SK-N-SH (cell line): ENCODE data around the gene IGF2BP3. TPM values are rescaled to one million over a fixed set of nuclear protein-coding genes. Genes with fewer than 3 reads are reported as not detected.

Experiments
- CTCF ChIP-seq: fragments of 200-600 bp; sonication (generic); IDR thresholded peaks from 2 replicates; pipeline ENCODE4 v1.6.1; 2017; ENCODE audit warnings: antibody characterized with exemption, mild to moderate bottlenecking, moderate library complexity
- EP300 ChIP-seq, 2 experiments: IDR thresholded peaks; 2 replicates each; pipeline versions ENCODE4 v1.4.0 to v1.6.1; 2012; ENCODE audit warnings: borderline replicate concordance in 1 of 2, low read depth in 1 of 2, low read length in 1 of 2
- EZH2phosphoT487 ChIP-seq: fragments of 200-600 bp; sonication (generic); IDR thresholded peaks from 2 replicates; pipeline ENCODE4 v1.6.1; 2017; ENCODE audit warnings: low read depth, mixed run types, mild to moderate bottlenecking, antibody characterized with exemption, moderate library complexity, borderline replicate concordance
- FOXJ3 ChIP-seq: sonication (generic); formaldehyde crosslinking; IDR thresholded peaks from 2 replicates; pipeline ENCODE4 v1.5.1; 2020; ENCODE audit warnings: mild to moderate bottlenecking, missing genetic modification reagents
- FOXM1 ChIP-seq: IDR thresholded peaks from 2 replicates; pipeline ENCODE4 v1.4.0; 2012; ENCODE audit warnings: low read depth, mild to moderate bottlenecking
- IRF3 ChIP-seq: fragments of 150-350 bp; IDR thresholded peaks from 2 replicates; pipeline ENCODE4 v1.6.1; 2016; ENCODE audit warnings: mild to moderate bottlenecking, low read depth, low read length
- MAX ChIP-seq: IDR thresholded peaks from 2 replicates; pipeline ENCODE4 v1.4.0; 2012; ENCODE audit warnings: low read depth
- MEF2A ChIP-seq: IDR thresholded peaks from 2 replicates; pipeline ENCODE4 v1.4.0; 2012; ENCODE audit warnings: low read depth, borderline replicate concordance
- MXI1 ChIP-seq: IDR thresholded peaks from 2 replicates; pipeline ENCODE4 v1.6.1; 2012; ENCODE audit warnings: mild to moderate bottlenecking, low read depth, low read length, improper control_type of control experiment
- NFIC ChIP-seq: IDR thresholded peaks from 2 replicates; pipeline ENCODE4 v1.4.0; 2012; ENCODE audit warnings: borderline replicate concordance
- RAD21 ChIP-seq: IDR thresholded peaks from 2 replicates; pipeline ENCODE4 v1.6.1; 2012; ENCODE audit warnings: mild to moderate bottlenecking, low read length
- REST ChIP-seq: IDR thresholded peaks from 2 replicates; pipeline ENCODE4 v1.6.1; 2012; ENCODE audit warnings: mild to moderate bottlenecking, low read depth, low read length, moderate library complexity
- TEAD4 ChIP-seq: IDR thresholded peaks from 2 replicates; pipeline ENCODE4 v1.4.0; 2012; ENCODE audit warnings: mild to moderate bottlenecking, borderline replicate concordance; ENCODE audit not compliant: insufficient read depth
- USF1 ChIP-seq: IDR thresholded peaks from 2 replicates; pipeline ENCODE4 v1.4.0; 2012; ENCODE audit warnings: low read depth, borderline replicate concordance
- YY1 ChIP-seq: IDR thresholded peaks from 2 replicates; pipeline ENCODE4 v1.4.0; 2012; ENCODE audit warnings: low read depth, mild to moderate bottlenecking
- polyA plus RNA-seq, 3 experiments: library from polyadenylated mRNA; depleted of rRNA; stranded (reverse); fragments of >200 nt; gene quantifications; 2 replicates each; pipeline ENCODE4 v1.2.3, GENCODE V29; 2012

The IGF2BP3 gene
- polyA plus RNA-seq, 1 of the 3 experiments (the other 2 are of a cell fraction) = 34.4 TPM

- TF ChIP-seq MXI1 (no peak), MEF2A (no peak), YY1 (no peak), TEAD4 (peak; percentile 47; the same call in 1 of the 2 replicates), REST (no peak), NFIC (peak; percentile 71; the same call in 1 of the 2 replicates), FOXM1 (0 out of 2 replicates have a peak, but pooled peaks have one; percentile 19), USF1 (no peak), MAX (peak; percentile 64; the same call in 1 of the 2 replicates), FOXJ3 (no peak), CTCF (no peak), RAD21 (no peak), EP300 (IDR thresholded peaks at IDR 0.05; ENCODE audit: borderline replicate concordance in 1 of 2, low read depth in 1 of 2, low read length in 1 of 2) (peak; percentile 32 to 74; a peak in 2 of 4 replicates), IRF3 (no peak), EZH2phosphoT487 (no peak)
These were observed 122.6 kb downstream of the IGF2BP3 start (continued) for GRCh38 chr7:23347682-23348180.
